Activated CD8-positive, alpha-beta T cell treated with anti-CD3 and anti-CD28 coated beads for 36 hours (primary cell): ENCODE data around the gene GABRA6. TPM values are rescaled to one million over a fixed set of nuclear protein-coding genes. Genes with fewer than 3 reads are reported as not detected.

ENCODE experiments used
- ATAC-seq: fragments of 200-7000 bp; cut with Tn5 transposase; one replicate; pipeline ENCODE4 v1.10.0; 2021; ENCODE audit warnings: mild to moderate bottlenecking, moderate library complexity
- CTCF ChIA-PET: fragments of 350-600 bp; sonication (Branson Sonifier 250); formaldehyde crosslinking; loops from one replicate; lab custom pipeline; 2021; ENCODE audit warnings: antibody characterized with exemption; lab: Charles Lee
- POLR2A ChIA-PET: fragments of 350-600 bp; sonication (Branson Sonifier 250); formaldehyde crosslinking; loops from one replicate; lab custom pipeline; 2021; ENCODE audit warnings: antibody characterized with exemption; lab: Charles Lee
- DNase-seq: peaks from one replicate; pipeline ENCODE4 v3.0.0-alpha.2; 2020
- H3K27ac Mint-ChIP-seq: one replicate; pipeline ENCODE4 v1.8.0; 2021; ENCODE audit warnings: mild to moderate bottlenecking, mixed read lengths
- H3K27me3 Mint-ChIP-seq: one replicate; pipeline ENCODE4 v1.8.0; 2021; ENCODE audit warnings: mixed read lengths
- H3K36me3 Mint-ChIP-seq: one replicate; pipeline ENCODE4 v1.8.0; 2021; ENCODE audit warnings: low read depth, mixed read lengths
- H3K4me1 Mint-ChIP-seq: one replicate; pipeline ENCODE4 v1.8.0; 2021; ENCODE audit warnings: low read depth, mixed read lengths
- H3K4me3 Mint-ChIP-seq: one replicate; pipeline ENCODE4 v1.8.0; 2021; ENCODE audit warnings: mild to moderate bottlenecking, moderate library complexity, mixed read lengths
- H3K9me3 Mint-ChIP-seq: one replicate; pipeline ENCODE4 v1.8.0; 2021; ENCODE audit warnings: mixed read lengths
- CTCF ChIP-seq: fragments of 200-600 bp; IDR thresholded peaks from one replicate; pipeline ENCODE4 v1.8.0; 2022; ENCODE audit warnings: antibody characterized with exemption, mild to moderate bottlenecking
- intact Hi-C: fragments of 100-400 bp; cut with micrococcal nuclease; formaldehyde crosslinking; loops from one replicate; pipeline ENCODE4 v1.10.0; 2022
- total RNA-seq, 2 experiments: library from RNA; stranded (reverse); gene quantifications; one replicate each; pipeline ENCODE4 v1.2.3, GENCODE V29; 2021

GABRA6 gene
- total RNA-seq, 2 experiments from 2014 or later: not detected

GRCh38 chr5:161709239-161709638, 23.7 kb downstream of the GABRA6 start:
- H3K27ac Mint-ChIP-seq: no peak overlapping the region
- ChIA-PET POLR2A (no interaction called here), CTCF (no interaction called here)
- H3K36me3 Mint-ChIP-seq: no peaks in the 10 kb centered on the region
- no peak for TF ChIP-seq CTCF
- DNase-seq (no peak), ATAC-seq (no peak)
- no peak overlapping the region for H3K4me3 Mint-ChIP-seq
- H3K4me1 Mint-ChIP-seq: no peaks in the 10 kb centered on the region
- intact Hi-C loops: no loop called here
- H3K9me3 Mint-ChIP-seq: no peaks in the 10 kb centered on the region
- H3K27me3 Mint-ChIP-seq: no peaks in the 10 kb centered on the region

- intact Hi-C loops: no loop called here
- no peak overlapping the region for H3K27ac Mint-ChIP-seq
- H3K9me3 Mint-ChIP-seq: peaks cover 2% of the 10 kb centered on the region
- TF ChIP-seq CTCF: no peak
- H3K27me3 Mint-ChIP-seq: no peaks in the 10 kb centered on the region
- ATAC-seq (no peak), DNase-seq (no peak)
- H3K36me3 Mint-ChIP-seq: no peaks in the 10 kb centered on the region
- CTCF ChIA-PET: no interaction called here
- H3K4me1 Mint-ChIP-seq: no peaks in the 10 kb centered on the region
- POLR2A ChIA-PET: no interaction called here
- no peak overlapping the region for H3K4me3 Mint-ChIP-seq
Observed at GRCh38 chr5:161713042-161713441, 27.5 kb downstream of the GABRA6 start.

GRCh38 chr5:161719157-161719556, 33.6 kb downstream of the GABRA6 start:
- ChIA-PET POLR2A (no interaction called here), CTCF (no interaction called here)
- no peak for DNase-seq
- intact Hi-C loops: no loop called here
- ATAC-seq: no peak
- no peak overlapping the region for H3K4me3 Mint-ChIP-seq
- no peaks in the 10 kb centered on the region for H3K27me3 Mint-ChIP-seq
- H3K36me3 Mint-ChIP-seq: no peaks in the 10 kb centered on the region
- peaks cover 3% of the 10 kb centered on the region for H3K9me3 Mint-ChIP-seq
- no peak overlapping the region for H3K27ac Mint-ChIP-seq
- TF ChIP-seq CTCF: no peak
- H3K4me1 Mint-ChIP-seq: no peaks in the 10 kb centered on the region

GRCh38 chr5:161720460-161720859, 34.9 kb downstream of the GABRA6 start:
- intact Hi-C loops: no loop called here
- ATAC-seq (no peak), DNase-seq (no peak)
- TF ChIP-seq CTCF: no peak
- Mint-ChIP-seq H3K27ac (no peak overlapping the region), H3K4me1 (no peaks in the 10 kb centered on the region), H3K27me3 (no peaks in the 10 kb centered on the region), H3K36me3 (no peaks in the 10 kb centered on the region), H3K4me3 (no peak overlapping the region), H3K9me3 (peaks cover 3% of the 10 kb centered on the region)
- CTCF ChIA-PET: no interaction called here
- POLR2A ChIA-PET: no interaction called here

- Mint-ChIP-seq H3K9me3 (peaks cover 4% of the 10 kb centered on the region), H3K27ac (no peak overlapping the region), H3K27me3 (no peaks in the 10 kb centered on the region), H3K4me1 (no peaks in the 10 kb centered on the region), H3K4me3 (no peak overlapping the region), H3K36me3 (no peaks in the 10 kb centered on the region)
- ATAC-seq: no peak
- DNase-seq: no peak
- TF ChIP-seq CTCF: no peak
- POLR2A ChIA-PET: no interaction called here
- CTCF ChIA-PET: no interaction called here
- intact Hi-C loops: no loop called here
Observed at GRCh38 chr5:161734741-161735140, 49.2 kb downstream of the GABRA6 start.
